A549 treated with AZD9567 at 1 μM for 4 hours (cell line): ENCODE measurements around the gene USP3. TPM values are rescaled to one million over a fixed set of nuclear protein-coding genes. Genes with fewer than 3 reads are reported as not detected.

Experiments
- total RNA-seq: library from RNA; stranded (reverse); fragments of 200-300 nt; extraction: Qiagen RNA extraction; gene quantifications from 5 replicates; pipeline ENCODE4 v1.2.3, GENCODE V29; 2022; ENCODE audit not compliant: insufficient read depth

The USP3 gene
- total RNA-seq: 37.0 to 41.7 TPM (median 40.3 TPM) in 5 replicates

GRCh38 chr15:63504247-63504978 is at the start of gene USP3:
TSS of gene USP3 (plus strand) at chr15:63504593. CDS start at chr15:63504740, 147 bp downstream.

GRCh38 chr15:63597038-63597790 is 92.8 kb downstream of the USP3 start, which contains the start of gene FBXL22:
TSS of gene FBXL22 (plus strand) at chr15:63597387. CDS start at chr15:63597393, 6 bp downstream.

Other genes starting within 250 kb of the USP3 start
- gene APH1B, start 227.0 kb upstream of the USP3 start, total RNA-seq: 20.1 to 24.0 TPM (median 21.1 TPM) in 5 replicates
- 150 to 171 TPM (median 161 TPM) in 5 replicates for gene CA12, start 122.7 kb upstream of the USP3 start, total RNA-seq
- 0.16 to 0.34 TPM (median 0.22 TPM) in 4 of 5 replicates, not detected in the other for gene FBXL22, start 92.8 kb downstream of the USP3 start, total RNA-seq